Erythroblast (primary cell): ENCODE results near the gene LHX4.

Experiments used
- GATA1 ChIP-seq: IDR thresholded peaks from 2 replicates; pipeline ENCODE4 v1.6.1; 2011; ENCODE audit warnings: low read depth, mild to moderate bottlenecking, control low read depth, low read length, moderate library complexity
- POLR2A ChIP-seq: IDR thresholded peaks from 2 replicates; pipeline ENCODE4 v1.6.1; 2011; ENCODE audit warnings: mild to moderate bottlenecking, low read length

DNA sequence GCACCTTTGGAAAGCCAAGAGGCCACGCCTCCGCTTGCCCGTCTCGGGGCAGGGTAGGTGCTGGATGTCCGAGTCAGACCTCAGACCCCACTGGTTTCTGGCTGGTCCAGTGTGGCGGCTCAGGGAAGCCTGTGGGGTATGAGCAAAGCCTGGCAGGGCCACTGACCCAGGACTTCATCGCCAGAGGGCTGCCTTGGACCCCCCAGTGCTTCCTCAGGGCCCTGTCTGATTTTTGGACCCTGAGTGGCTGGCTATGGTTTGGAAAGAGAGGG lies 20.4 kb downstream of the LHX4 start:
- no peak for TF ChIP-seq POLR2A
- TF ChIP-seq GATA1 = no peak
